ENCODE data around the gene MSH5.

Gene MSH5

DNA sequence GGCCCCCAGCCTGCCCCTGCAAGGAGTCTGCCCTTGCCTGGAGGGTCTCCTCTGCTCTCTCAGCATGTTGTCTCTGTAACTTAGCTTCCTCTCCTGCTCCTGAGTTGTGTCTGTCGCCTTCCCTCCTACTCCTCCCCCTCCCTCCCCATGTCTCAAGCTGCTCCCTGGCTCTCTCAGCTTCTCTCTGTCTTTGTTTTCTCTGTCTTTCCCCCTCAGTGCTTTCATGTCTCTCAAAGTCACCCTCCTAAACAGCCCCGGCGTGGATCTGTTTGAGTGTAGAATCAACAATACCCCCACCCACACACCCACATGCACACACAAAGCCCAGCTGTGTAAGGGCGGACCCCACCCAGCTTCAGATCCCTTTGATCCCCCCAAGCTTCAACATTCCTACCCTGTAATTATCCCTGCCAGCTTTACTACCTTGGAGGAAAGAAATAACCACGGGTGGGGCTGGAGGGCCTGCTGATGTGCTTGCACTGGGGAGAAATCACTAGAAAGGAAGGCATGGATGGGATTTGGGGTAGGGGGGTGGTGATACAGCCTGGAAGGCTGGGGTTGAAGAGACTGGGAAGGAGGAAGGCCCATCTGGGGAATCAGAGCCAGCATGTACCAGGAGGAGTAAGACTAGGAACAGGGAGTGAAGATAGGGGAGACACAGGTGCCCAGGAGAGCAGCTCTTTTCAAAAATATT is 25.7 kb upstream of the MSH5 start:
- no peak for DNase-seq

DNA sequence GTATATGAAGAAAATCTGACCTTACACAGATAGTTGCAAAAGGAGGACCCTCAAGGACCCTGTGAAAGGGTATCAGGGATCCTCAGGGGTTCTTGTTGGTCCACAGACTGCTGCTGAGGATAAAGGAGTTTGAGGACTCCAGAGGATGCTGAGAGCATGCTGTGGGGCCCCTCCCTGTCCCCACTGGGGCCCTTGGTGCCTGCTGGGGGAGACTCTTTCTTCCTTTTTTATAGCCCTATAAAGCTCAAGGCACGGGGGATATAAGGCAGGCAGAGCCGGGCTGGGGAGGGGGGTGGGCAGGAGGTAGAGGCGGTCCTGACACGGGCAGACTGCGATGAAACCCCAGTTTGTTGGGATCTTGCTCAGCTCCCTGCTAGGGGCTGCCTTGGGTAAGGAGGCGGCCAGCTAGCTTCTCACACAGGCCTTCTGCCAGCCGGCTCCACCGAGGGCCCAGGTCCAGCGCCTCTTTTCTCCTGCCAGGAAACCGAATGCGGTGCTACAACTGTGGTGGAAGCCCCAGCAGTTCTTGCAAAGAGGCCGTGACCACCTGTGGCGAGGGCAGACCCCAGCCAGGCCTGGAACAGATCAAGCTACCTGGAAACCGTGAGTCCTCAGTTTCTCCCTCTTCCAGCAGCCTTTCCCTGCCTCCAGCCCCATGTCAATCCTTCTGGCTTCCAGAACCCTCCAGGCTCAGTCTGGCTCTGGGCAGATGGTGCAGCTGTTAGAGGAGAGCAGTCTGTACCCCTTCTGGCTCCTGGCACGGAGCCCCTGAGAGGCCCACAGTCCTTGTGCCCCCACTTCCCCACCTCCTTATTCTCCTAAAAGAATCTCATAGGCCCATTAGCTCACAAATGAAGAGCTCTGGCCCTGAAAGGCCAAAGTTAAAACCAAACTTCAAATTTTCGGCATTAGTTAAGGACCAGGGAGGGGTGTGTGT is 24.5 kb upstream of the MSH5 start, which contains the start of gene LY6G6D:
Gene LY6G6D (plus strand): TSS at position 327 of the 937 bp plus-strand sequence. CDS start 8 bp downstream, at position 335.
- DNase-seq: no peak

DNA sequence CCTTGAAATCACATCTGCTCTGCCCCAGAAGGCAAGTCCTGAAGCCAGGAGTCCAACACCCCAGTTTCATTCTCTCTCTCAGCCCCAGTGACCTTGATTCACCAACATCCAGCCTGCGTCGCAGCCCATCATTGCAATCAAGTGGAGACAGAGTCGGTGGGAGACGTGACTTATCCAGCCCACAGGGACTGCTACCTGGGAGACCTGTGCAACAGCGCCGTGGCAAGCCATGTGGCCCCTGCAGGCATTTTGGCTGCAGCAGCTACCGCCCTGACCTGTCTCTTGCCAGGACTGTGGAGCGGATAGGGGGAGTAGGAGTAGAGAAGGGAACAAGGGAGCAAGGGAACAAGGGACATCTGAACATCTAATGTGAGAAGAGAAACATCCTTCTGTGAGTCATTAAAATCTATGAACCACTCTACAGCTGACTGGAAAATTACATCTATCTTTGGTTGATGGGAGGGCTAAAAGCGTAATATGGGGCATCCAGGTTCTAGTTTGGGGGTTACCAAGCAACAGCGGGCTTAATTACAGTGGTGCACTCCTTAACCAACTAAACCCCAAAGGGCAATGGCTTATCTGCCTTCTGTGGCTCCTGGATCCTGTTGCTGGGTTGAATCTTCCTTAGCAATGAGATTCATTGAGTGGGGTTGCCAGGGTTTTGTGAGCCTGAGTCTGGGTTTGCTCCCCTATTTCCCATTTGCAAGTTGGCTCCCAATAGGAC is 22.1 kb upstream of the MSH5 start:
- no peak for DNase-seq

DNA sequence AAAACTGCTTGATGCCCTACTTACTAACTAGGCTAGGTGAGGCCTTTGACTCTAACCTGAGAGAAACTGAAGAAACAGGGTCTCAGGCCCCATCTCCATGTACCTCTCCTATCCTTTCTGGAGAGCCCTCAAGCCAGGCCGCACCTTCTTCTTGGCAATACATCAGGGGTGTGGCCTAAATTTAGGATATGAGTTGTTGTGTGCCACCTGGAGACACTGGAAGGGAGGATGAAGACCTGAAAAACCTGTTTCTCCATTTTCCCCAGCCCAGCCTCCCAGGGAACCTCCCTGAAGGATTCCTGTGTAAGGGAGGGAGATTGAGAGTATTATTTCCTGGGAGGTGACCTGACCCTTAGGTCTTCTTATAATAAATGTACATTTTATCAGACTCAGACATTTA is 21.5 kb upstream of the MSH5 start:
- DNase-seq: no peak

DNA sequence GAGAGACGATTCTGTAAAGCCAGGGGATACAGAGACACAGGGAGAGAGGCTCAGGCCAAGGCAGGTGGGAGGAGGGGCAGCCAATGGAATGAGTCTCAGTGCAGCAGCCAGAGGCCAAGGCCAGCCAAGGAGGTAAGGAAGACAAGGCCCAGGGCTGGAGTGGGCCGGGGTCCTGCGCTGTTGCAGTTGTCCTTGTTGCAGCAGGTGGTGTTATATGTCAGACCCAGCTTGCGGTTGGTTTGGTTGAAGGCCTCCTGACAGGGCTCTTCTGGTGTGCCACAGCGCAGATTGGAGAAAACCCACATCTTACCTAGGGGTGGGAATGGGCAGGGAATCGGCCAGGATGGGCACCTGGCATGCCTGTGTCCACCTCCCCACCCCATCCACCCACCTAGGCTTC is 20.8 kb upstream of the MSH5 start:
- DNase-seq: no peak

DNA sequence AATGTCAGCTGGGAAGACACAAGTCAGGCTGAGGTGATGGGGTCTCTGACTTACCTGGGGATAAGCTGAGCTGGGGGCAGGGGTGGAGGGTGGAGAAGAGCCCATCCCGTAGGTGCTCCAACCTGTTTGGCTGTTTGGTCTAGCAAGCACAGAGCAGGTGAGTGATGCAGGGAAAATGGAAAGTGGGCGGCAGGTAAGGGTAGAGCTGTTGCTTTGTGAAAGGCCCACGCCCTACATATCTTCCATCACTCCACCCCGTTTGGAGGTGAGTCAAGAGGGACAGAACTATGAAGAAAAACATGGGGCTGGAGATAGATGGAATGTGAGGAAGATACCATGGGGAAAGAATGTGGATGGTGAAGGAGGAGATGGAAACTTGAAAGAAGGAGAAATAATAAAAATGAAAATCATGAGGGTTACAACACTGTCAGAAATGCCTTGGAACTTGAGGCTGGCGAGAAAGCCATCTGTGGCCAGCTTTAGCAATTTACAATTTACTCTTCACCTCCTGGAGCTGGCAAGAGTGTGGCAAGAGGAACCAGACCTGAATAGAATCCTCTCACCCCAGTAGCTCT is 19.5 kb upstream of the MSH5 start:
- no peak for DNase-seq

DNA sequence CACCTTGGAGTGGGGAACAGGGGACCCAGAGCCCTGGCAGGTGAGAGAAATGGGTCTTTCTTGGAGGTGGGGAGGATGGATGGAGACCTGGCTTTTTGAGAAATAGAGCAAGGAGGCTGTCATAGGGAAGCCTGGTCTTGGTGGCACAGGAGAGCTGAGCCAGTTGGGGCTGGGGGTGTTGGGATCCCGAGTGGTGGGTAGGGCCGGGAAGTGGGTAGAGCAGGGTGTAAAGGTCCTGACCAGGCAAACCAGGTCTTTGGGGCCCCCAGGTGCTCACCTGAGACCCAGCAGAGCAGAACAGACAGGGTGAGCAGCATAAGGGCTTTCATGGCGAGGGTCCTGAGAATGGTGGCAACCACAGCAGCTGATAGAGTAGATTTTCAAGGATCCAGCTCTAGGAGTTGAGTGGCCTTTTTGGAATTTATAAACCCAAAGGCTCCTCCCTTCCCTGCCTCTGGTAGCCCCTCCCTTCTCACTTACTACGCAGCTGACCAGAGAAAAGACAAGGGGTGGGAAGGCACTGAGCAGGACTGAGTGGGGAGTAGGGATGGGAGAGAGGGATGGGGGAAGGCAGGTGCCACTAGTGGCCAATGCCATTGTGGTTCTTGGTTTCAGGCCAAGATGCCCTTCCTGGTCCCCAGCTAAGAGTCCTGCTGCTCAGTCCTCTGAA is 18.3 kb upstream of the MSH5 start, which contains the start of gene LY6G6C:
Gene LY6G6C (minus strand): TSS at position 396 of the 670 bp plus-strand sequence. CDS start 67 bp downstream, at position 329.
- DNase-seq: no peak

DNA sequence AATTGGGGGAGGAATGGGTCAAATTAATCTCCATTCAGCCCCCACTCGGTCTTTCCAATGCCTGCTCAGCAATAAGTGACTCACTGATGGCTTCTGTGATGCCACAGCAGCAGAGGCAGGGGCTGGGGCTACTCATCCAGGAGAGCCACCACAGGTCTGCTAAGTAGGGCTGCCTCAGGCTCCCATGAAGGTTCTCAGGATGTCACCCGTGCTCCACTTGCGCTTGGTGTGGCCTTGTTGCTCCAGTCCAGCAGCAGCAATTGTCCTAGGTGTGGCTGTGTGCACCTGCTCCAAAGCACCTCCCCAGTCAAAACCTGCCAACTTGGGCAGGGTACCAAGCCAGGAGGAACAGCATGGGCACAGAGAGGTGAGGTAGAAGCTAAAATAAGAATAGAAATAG is 17.6 kb upstream of the MSH5 start:
- no peak for DNase-seq

DNA sequence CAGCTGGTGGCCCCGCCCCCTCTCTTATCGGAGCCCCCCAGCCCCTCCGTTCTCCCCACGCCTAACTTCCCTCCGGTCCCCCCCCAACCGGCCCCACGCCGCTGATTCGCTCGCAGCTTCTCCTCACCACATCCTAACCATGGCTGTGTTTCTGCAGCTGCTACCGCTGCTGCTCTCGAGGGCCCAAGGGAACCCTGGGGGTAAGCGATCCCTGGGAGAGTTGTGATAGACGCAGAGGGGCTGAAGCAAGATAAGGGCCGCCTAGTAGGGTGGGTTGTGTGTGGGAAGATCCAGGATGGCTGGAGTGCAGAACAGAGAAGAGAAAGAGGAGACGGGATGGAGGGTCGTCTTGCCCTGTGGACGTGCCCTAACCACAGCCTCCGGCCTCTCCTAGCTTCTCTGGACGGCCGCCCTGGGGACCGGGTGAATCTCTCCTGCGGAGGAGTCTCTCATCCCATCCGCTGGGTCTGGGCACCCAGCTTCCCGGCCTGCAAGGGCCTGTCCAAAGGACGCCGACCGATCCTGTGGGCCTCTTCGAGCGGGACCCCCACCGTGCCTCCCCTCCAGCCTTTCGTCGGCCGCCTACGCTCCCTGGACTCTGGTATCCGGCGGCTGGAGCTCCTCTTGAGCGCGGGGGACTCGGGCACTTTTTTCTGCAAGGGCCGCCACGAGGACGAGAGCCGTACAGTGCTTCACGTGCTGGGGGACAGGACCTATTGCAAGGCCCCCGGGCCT is 16.4 kb upstream of the MSH5 start, which contains the start of gene MPIG6B:
Gene MPIG6B (plus strand): TSS at position 129 of the 735 bp plus-strand sequence. CDS start 11 bp downstream, at position 140.
- no peak for DNase-seq

DNA sequence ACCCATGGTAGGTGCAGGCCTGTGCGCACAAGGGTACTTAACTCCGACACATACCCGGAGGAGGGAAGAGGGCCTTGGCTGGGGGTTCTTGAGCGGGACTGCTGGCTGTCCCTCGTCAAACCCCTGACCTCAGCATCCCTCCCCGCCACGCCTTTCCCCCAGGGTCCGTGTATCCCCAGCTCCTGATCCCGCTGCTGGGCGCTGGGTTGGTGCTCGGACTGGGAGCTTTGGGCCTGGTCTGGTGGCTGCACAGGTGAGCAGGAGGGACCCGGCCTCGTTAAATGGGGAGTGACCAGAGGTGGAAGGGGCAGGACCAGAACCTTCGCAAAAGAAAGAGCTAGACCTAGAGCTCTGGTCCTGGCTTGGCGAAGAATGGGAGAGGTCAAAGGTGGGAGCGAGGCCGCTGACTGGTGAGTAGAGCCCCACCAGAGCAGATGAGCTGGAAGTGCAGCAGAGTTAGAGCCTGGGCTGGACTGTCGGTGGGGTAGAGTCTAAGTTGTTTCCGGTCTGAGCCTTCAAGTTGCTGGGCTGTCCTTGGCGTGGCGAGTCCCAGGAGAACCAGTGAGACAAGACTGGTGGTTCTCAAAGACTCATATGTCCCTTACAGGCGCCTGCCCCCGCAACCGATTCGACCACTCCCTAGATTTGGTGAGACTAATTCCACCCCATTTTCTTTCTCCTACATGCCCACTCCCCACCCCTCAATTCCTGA is 15.7 kb upstream of the MSH5 start:
- DNase-seq: no peak

DNA sequence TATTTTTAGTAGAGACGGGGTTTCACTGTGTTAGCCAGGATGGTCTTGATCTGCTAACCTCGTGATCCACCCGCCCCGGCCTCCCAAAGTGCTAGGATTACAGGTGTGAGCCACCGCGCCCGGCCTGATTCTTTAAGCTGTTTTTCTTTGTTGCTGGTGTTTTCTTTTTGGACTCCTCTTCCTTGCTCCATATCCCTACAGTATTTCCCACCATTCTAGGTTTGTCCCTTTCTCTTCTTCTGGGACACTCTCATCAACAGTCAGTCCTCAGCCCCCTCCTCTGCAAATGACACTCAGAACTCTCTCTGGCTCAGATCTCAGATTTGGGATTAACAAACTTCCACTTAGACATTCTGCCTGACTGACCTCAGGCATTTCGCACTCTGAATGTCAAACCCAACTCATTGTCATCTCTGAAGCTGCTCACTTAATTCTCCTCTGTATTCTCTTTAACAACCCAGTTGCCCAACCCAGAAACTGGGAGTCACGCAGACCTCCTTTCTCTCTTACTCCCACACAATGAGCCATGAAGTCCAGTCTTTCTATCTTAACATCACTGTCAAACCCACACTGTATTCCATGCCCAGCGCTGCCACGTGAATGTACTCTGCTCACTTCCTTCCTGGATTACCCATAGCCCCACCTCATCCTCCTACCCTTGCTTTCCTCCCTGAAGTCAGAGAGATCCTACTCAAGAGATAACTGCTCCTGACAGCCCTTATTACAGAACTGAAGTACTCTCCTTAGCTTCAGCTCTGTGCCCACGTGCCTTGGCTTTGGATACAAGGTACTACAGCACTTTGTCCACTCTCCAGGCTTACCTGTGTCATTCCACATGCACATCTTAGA is 14.1 kb upstream of the MSH5 start:
- no peak for DNase-seq

DNA sequence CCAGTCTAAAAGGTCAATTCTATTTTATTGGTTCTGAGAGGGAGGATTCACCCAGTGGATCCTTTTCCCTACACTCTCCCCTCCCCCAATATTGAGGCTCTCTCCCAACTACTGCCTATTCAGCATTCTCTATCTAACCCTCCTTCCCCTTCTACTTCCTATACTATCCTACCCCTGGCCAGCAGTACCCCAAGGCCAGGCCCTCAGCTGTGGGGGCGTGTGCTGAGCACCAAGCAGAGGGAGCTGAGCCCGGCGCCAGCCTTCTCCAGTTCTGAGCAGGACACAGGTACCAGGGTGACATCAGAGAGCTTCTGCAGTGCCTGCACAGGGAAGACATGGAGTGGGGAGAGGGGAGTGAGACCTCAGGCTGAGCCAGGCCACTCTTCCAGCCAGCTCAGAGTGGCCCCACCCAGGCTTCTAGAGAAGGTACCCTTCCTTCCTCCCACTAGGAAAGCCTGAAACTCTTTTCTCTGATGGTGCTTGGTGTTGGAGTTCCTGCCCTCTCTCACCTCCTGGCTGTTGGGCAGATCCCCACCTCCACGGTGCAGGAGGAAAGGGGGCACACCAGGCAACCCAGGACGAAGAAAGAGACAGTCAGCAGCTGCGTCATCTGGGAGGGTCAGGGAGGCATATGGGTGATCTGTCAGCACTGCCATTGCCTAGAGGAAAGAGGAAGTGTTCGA is 12.6 kb upstream of the MSH5 start:
- peak; percentile 26 for DNase-seq

DNA sequence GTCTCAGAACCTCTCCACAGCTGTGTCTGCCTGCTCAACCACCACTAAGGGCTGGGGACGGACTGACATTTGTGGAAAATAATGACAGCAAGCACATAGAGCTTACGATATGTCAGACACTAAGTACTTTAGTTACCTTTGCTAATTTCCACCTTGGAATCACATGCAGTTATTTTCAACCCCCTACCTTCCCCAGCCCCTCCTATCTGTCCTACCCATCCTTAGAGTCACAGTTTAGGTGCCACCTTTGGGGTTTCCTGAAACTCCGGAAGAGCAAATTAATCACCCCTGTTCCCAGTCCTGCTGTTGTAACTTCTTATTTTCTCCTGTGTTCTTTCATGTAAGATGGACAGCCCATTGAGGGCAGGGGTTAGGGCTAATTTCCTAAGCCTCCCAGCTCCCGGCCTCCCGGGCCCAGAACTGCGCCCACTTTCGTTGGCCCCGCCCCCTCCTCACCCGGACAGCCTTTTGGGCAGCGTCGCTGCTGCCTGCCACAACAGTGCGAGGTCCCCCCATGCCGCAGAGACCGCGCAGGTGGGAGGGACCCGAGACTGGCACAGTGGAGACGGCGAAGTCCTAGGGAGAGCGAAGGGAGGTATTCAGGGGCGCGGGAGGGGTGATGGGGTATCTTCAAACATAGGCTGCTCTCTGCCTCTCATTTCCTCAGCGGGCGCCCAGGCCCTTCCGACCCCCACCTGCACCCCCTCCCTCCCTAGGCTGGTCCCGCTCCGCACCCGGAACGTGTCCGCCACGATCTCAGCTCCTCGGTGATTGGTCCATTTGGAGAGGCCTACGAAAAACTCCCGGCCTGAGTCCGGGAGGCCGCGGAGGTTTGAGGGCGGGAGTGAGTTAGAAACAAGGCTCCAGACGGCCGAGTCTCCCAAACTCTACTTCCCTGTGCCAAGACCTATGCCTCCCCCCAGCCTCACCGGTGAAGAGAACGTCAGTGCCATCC is 11.8 kb upstream of the MSH5 start:
- no peak for DNase-seq

DNA sequence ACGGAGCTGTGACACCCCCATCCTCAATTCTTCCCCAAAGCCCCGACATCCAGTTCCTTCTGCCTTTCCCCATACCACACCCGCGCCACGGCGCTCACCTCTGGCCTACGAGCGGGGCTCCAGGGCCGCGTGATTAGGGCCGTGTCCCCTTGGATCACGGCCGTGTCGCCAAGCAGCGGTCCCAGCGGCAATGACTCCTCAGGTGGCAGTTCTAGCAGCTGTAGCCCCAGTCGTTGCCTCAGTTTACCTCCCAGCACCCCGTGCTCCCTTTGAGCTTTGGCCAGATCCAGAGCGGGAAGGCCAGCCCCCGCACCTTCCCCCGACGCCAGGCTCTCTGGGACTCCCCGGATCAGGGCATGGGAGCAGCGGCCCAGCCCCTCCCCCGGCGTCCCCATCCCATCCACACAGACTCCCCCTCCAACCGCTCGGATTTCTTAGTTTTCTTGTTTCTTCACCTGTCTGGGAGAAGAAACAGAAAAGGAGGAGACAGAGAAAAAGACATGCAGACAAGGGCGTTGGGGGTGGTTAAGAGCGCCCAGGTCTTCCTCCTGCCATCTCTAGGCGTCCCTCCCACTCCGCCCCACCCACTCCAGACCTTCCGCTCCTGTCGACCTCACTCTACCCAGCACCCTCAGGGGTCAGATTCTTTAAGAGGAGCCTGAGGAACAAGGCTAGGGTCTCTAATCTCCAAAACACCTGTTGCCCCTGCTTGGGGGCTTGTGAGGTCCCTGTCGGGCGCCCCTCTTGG is 10.9 kb upstream of the MSH5 start, which contains the start of gene DDAH2:
Gene DDAH2 (minus strand): TSS at position 533 of the 748 bp plus-strand sequence. CDS start 138 bp downstream, at position 395.
- DNase-seq: no peak

DNA sequence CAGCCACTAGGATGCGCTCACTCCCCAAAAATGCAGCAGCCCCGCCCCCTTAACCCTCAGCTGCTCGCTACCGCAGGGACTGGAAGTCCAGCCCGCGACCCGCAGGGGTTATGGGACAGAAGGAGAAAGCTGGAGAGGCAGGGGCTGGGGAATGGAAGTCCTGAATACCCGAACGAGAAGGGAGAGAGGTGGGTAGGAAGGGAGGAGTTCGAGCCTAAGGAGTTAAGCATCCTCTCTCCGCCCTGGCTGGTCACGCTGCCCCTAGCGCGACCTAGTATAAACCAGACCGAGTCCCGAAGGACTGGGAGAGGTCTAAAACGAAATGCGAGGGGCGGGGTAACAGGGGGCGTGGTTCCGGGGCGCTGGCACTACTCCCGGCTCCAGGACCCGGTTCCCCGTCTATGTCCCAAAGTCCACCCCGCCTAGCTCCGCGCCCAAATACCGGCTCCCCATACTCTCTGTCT is 10.3 kb upstream of the MSH5 start:
- peak; percentile 82 for DNase-seq

DNA sequence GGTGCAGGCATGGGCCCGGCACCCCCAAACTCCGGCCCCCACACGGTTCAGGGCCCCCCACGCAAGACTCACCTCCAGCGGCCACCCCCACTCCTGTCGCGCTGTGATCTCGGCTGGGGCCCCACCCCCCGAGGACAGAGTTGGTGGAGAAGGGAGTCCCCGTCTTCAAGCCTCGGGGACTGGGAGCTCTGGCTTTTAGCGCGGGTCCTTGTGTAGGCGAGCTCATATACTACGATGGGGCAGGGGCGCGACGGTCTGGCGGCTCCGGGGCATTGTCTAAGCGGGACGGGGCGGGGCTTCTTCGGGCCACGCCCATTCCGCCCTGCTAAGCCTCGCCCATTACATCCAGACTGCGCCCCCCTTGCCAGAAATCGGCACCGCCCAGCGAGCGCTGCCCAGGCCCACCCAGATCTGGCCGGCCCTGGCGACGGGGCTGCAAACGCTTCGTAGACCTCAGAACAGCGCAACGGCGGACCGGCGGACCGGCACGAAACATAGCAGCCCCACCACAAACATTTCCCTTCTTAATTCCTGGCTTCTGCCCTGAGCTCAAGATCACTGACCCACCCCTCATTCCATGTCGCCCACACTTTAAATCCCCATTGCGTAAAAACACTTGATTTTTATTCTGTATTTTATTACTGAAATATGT is 9.7 kb upstream of the MSH5 start:
- peak; percentile 72 for DNase-seq

Measured in activated CD4-positive, alpha-beta T cell treated with anti-CD3 and anti-CD28 coated beads for 48 hours (primary cell).